Posterior vena cava (tissue), 2 donors: Measurements from ENCODE around the gene C19orf67. TPM values are rescaled to one million over a fixed set of nuclear protein-coding genes. Genes with fewer than 3 reads are reported as not detected.
"Not testable (repeated sequence)": the region's sequence is repeated elsewhere in the genome, so short reads cannot be mapped to it uniquely, and the experiment has no call there.

Experiments used
- DNase-seq: peaks from one replicate; pipeline ENCODE4 v3.0.0-alpha.2; 2020; ENCODE audit warnings: low spot score
- intact Hi-C, 2 donors: fragments of 100-400 bp; cut with DNase I; formaldehyde crosslinking; loops; one replicate each; pipeline versions ENCODE4 v1.14.1 to v1.14.2; 2022 to 2023
- total RNA-seq, 2 donors: library from RNA; stranded (reverse); fragmentation: NEBNext Ultra II Directional; extraction: Animal tissue kit (Norgen Biotek cat#: 25700); gene quantifications; one replicate each; pipeline ENCODE4 v1.2.1, GENCODE V29; 2021
- donor health status: DM: yes; HTN: yes; CAD: no.
- donor health status: DM: yes; HTN: yes; CAD: no.

The C19orf67 gene
- total RNA-seq, 2 donors from 2014 or later, result not detected

- intact Hi-C loops, result no loop called here
Observed at GRCh38 chr19:14061751-14062557, 23.6 kb downstream of the C19orf67 start, which contains the start of gene PALM3. PALM3 (minus strand) TSS chr19:14062076; CDS start chr19:14061980, 96 bp downstream.

GRCh38 chr19:14061081-14061749, 24.4 kb downstream of the C19orf67 start:
- intact Hi-C loops, result no loop called here
- DNase-seq, result no peak

More at GRCh38 chr19:14061751-14062557, 23.6 kb downstream of the C19orf67 start, which contains the start of gene PALM3:
- no peak for DNase-seq

- no peak for DNase-seq
- intact Hi-C loops, result no loop called here
Observed at GRCh38 chr19:14059652-14060155, 25.9 kb downstream of the C19orf67 start.

- intact Hi-C loops, result no loop called here
- DNase-seq, result no peak
Observed at GRCh38 chr19:14059093-14059480, 26.5 kb downstream of the C19orf67 start.

GRCh38 chr19:14058182-14059092, 27.1 kb downstream of the C19orf67 start:
- intact Hi-C loops, result no loop called here
- DNase-seq, result no peak

GRCh38 chr19:14056741-14057356, 28.7 kb downstream of the C19orf67 start:
- DNase-seq, result no peak
- intact Hi-C loops, result no loop called here

- DNase-seq, result no peak
- intact Hi-C loops, result no loop called here
Observed at GRCh38 chr19:14056069-14056666, 29.4 kb downstream of the C19orf67 start.

- intact Hi-C loops, result no loop called here
- DNase-seq, result no peak
Observed at GRCh38 chr19:14055396-14055795, 30.2 kb downstream of the C19orf67 start.

GRCh38 chr19:14054721-14055120, 30.9 kb downstream of the C19orf67 start:
- intact Hi-C loops, result no loop called here
- no peak for DNase-seq

GRCh38 chr19:14054099-14054498, 31.5 kb downstream of the C19orf67 start:
- intact Hi-C loops, result no loop called here
- no peak for DNase-seq

GRCh38 chr19:14053500-14053899, 32.1 kb downstream of the C19orf67 start:
- DNase-seq, result no peak
- intact Hi-C loops, result no loop called here

GRCh38 chr19:14053032-14053431, 32.6 kb downstream of the C19orf67 start:
- no peak for DNase-seq
- intact Hi-C loops, result no loop called here

- intact Hi-C loops, result no loop called here
- no peak for DNase-seq
Observed at GRCh38 chr19:14052470-14052869, 33.1 kb downstream of the C19orf67 start.

GRCh38 chr19:14051980-14052379, 33.6 kb downstream of the C19orf67 start:
- DNase-seq, result no peak
- intact Hi-C loops, result no loop called here

- intact Hi-C loops, result not testable (repeated sequence)
Observed at GRCh38 chr19:14050961-14051360, 34.6 kb downstream of the C19orf67 start.

GRCh38 chr19:14050512-14050911, 35.1 kb downstream of the C19orf67 start:
- intact Hi-C loops, result no loop called here
- DNase-seq, result no peak

More at GRCh38 chr19:14050961-14051360, 34.6 kb downstream of the C19orf67 start:
- DNase-seq, result not testable (repeated sequence)

- intact Hi-C loops, result no loop called here
- no peak for DNase-seq
Observed at GRCh38 chr19:14048443-14049153, 37.0 kb downstream of the C19orf67 start.

- DNase-seq, intact Hi-C loops: not testable (repeated sequence)
Observed at GRCh38 chr19:14047866-14048265, 37.7 kb downstream of the C19orf67 start.
